Activated CD4-positive, alpha-beta T cell treated with anti-CD3 and anti-CD28 coated beads, Interleukin-2, amount 50 U/mL, for 48 hours (primary cell): ENCODE measurements around the gene CNDP1.
"Not testable (repeated sequence)": the region's sequence is repeated elsewhere in the genome, so short reads cannot be mapped to it uniquely, and the experiment has no call there.

ENCODE experiments used
- DNase-seq, 2 experiments: peaks; one replicate each; pipeline ENCODE4 v3.0.0-alpha.2; 2020

CNDP1 gene

GRCh38 chr18:74549591-74550104 lies 15.3 kb downstream of the CNDP1 start:
- DNase-seq = no peak

DNA sequence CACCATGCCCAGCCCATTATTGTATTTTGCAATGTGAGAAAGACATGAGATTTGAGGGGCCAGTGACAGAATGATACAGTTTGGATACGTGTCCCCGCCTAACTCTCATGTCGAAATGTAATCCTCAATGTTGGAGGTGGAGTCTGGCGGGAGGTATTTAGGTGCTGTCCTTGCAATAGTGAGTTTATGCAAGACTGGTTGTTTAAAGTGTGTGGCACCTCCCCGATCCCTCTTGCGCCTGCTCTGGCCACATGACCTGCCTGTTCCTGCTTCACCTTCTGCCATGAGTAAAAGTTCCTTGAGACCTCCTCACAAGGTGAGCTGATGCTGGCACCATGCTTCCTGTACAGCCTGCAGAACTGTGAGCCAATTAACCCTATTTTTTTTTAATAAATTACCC lies 16.6 kb downstream of the CNDP1 start:
- DNase-seq = no peak

DNA sequence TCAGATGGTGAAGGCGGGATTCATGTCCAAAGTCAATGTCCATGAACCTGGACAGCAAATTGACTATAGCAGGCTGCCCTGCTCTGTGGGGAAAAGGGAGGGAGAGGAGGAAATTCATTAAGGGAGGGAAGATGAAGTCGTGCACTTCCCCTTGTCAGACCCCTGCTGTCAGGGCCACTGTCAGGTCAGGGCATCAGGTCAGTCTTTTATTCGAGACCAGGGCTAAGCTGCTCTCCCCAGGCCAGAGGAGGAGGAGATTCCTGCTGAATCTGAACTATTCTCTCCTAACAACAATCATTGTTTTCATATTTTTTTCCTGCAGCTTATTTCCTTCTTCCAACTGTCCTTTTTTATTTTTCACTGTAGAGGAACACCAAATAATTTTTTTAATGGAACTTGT lies 17.2 kb downstream of the CNDP1 start:
- DNase-seq = no peak

DNA sequence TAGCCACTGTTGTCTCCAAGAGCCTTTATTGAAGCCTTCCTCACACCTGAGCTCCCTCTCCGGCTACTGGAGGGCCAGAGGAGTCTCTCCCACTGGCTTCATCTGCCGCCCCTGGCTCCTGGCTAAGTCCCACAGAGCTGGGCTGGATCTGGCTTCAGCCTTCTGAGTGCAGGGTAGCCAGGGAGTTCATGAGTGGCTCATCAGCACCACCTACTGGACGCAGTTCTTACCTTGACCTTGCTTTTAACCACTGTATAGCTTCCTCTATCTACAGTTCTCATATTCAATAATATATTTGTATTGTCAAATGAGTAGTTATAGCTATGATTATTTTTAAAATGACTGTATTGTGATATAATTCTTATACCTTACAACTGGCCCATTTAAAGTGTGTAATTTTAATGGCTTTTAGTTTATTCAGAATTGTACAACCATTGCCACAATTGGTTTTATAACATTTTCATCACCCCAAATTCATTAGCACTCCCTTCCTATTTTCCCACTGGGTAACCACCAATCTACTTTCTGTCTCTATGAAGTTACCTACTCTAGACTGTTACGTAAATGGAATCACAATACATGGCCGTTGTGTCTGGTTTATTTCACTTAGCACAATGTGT lies 17.7 kb downstream of the CNDP1 start:
- peak; percentile 83 to 85 for DNase-seq

- no peak for DNase-seq
These were observed 21.8 kb downstream of the CNDP1 start for GRCh38 chr18:74556126-74556525.

GRCh38 chr18:74558096-74558495 lies 23.8 kb downstream of the CNDP1 start:
- no peak for DNase-seq

GRCh38 chr18:74562131-74562730 lies 27.9 kb downstream of the CNDP1 start:
- no peak for DNase-seq

DNA sequence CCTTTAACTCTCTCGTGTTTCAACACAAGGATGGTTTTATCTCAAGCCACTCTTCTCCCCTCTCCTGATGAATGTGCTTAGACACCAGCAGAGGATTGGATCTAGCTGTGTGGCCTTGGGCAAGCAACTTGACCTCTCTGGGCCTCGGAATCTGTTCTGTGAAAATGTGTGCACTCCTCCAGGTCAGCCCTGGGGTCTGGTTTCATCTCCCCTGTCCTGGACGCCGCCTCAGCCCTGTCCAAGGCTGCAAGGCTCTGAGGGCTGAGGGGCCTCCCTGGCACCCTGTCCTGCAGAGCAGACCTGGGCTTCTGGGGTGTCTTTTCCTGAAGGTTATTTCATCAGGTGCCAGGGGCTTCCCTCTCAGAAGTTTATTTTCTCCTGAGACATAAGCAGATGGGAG lies 28.5 kb downstream of the CNDP1 start:
- no peak for DNase-seq

DNA sequence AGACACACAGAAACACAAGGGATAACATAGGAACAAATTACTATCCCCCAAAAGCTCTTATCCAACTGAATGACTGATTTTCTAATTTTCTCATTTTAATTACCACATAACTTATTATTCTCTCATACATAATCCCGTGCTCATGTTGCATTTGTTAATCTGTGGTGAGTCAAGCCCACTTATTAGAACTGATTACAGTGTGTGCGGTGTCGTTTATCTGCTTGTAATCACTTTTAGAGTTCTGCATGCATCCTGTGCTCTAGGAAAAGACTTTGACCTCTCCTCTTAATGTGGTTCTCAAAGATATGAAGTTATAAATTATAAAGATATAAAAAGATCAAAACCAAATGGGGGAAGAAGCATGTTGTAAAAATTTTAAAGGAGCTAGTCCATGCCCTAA lies 29.7 kb downstream of the CNDP1 start:
- no peak for DNase-seq

DNA sequence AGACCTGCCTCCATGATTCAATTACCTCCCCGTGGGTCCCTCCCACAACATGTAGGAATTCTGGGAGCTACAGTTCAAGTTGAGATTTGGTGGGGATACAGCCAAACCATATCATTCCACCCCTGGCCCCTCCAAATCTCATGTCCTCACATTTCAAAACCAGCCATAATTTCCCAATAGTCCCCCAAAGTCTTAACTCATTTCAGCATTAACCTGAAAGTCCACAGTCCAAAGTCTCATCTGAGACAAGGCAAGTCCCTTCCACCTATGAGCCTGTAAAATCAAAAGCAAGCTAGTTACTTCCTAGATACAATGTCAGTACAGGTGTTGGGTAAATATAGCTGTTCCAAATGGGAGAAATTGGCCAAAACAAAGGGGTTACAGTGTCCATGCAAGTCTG lies 30.9 kb downstream of the CNDP1 start:
- not testable (repeated sequence) for DNase-seq

GRCh38 chr18:74565993-74566392 lies 31.7 kb downstream of the CNDP1 start:
- DNase-seq = not testable (repeated sequence)

DNA sequence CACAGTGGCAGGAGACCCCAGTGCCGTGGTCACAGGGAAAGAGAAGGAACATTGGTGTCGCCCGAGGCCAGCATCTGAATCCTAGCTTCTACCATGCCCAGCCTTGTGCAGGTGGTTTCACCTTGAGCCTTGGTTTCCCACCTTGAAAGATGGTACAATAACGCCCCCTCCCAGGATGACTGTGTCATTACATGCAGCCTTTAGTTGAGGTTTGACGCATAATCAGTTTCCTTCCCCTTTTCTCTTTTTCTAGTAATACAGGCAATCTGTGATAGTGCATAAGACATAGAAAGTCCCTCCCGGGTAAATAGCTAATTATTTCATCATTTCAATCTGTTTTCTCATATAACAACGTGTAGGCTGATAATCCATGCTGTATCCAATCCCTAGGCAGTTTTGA lies 33.5 kb downstream of the CNDP1 start:
- DNase-seq = no peak

DNA sequence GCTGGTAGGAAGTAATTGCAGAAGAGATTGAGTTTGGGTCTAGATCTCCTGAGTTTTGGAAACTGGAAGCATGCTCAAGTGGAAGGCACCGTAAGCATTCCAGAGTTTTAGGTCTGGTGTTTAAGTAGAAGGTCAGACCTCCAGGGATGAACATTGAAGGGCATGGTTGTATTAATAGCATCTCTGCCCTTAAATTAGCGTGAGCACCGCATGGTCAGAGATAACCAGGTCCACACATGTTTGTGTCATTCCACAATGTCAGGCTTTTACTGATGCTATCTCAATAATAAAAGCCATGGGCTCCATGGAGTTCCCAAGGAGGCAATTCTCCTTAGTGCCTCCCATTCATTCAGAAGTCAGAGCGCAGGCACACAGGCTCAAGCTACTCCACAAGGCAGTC lies 35.1 kb downstream of the CNDP1 start:
- DNase-seq = no peak

DNA sequence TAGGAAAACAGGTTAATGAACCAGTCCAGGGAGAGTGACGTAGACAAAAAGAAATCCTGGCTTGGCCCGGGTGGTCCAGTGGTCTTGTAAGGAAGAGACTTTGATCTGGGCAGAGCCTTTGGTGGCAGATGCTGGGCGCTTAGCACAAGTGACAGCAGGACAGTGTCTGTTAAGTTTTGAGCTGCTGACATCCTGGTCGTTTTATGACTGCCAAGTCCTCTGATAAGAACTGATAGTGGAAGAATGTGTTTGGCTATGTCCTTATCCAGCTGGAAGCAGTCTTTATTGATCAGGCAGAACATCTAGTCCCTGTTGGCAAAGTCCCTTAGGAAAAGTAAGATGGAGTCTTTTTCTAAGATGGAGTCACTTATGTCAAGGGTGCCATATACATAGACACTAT lies 36.0 kb downstream of the CNDP1 start:
- DNase-seq = no peak

- DNase-seq = no peak
These were observed 37.8 kb downstream of the CNDP1 start for GRCh38 chr18:74571895-74572680.

GRCh38 chr18:74573053-74573452 lies 38.8 kb downstream of the CNDP1 start:
- DNase-seq = no peak

GRCh38 chr18:74574916-74575315 lies 40.6 kb downstream of the CNDP1 start:
- no peak for DNase-seq

- no peak for DNase-seq
These were observed 42.7 kb downstream of the CNDP1 start for GRCh38 chr18:74577019-74577418.

DNA sequence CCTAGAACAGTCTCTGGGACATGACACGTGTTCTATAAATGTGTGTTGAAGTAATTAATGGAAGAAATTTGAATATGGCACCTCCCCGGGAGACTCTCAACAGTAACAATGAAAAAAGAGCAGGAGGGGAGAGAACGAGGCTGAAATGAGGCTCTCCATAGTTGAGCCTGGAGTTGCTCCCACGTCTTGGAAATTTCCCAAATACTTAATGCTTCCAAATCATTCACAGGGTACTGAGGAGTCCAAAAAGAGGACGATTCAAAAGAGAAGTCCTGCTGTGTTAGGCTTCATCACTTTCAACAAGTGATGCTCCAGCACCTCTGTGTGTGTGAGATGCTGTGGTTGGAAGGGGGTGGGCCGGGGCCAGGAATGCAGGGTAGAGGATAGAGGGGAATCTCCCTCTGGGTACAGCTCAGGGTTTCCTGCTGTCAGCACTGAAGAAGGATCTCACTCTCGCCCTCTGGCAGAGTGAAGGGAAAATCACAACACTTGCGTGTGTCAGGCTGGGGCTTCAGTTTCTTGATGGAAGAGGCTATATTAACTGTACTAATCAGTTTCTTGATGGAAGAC lies 45.3 kb downstream of the CNDP1 start:
- DNase-seq = no peak

- no peak for DNase-seq
These were observed 48.3 kb downstream of the CNDP1 start for GRCh38 chr18:74582642-74583041.

DNA sequence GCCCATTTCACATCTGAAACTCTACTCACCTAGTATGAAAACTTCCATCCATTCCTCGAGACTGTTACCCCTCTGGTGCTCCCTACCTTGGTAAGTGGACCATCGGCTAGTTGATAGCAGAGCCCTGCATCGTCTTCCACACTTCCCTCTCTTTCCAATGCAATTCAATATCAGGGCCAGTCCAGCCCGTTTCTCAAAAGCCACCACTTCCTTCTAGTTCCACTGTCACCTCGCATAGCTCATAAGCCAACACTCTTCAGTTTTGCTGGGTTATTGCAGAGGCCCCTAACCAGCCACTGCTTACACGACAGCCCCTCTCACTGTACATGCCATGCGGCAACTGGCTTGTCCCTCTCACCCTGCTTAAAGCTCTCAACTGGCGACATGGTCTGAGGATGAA lies 53.1 kb downstream of the CNDP1 start:
- DNase-seq = no peak

GRCh38 chr18:74589021-74589420 lies 54.7 kb downstream of the CNDP1 start:
- no peak for DNase-seq

DNA sequence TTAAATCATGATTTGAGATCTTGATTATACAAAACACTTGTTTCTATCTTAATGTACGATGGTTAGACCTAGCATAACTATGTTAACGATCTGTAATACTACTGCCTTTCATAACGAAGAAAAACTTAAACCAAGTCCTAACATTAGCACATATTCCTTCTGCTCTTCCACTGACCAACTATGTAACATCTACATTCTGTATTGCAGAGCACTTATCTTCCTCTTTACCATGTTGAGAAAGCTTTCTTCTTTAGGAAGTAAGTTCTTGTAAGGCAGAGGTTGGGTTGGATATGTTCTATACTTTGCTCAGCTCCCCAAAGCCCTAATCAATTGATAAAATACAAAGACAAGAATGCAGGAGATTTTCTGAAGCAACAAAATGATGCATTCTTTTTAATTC lies 55.5 kb downstream of the CNDP1 start:
- DNase-seq = no peak

DNA sequence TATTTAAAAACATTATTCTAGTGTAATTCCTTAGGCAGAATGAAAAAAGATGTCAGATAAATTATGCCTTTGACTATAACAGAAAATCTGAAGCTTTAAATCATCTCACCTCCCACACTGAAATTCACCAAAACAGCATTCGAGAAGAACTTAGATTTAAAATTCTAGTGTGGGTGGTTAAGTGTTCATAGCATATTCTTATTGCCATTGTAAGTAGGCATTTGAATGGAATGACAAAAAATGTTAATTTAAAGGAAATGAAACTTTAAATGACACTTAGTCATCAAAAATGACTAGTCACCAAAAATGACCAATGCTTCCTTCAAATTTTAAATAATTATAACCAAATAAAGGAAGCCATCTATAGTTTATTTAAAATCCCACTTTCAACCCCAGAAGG lies 56.4 kb downstream of the CNDP1 start:
- DNase-seq = no peak
